ENCODE data around the gene TMEM255A.
A peak's percentile ranks its signal among the peaks of the same experiment; 100 is the strongest.

TMEM255A gene

DNA sequence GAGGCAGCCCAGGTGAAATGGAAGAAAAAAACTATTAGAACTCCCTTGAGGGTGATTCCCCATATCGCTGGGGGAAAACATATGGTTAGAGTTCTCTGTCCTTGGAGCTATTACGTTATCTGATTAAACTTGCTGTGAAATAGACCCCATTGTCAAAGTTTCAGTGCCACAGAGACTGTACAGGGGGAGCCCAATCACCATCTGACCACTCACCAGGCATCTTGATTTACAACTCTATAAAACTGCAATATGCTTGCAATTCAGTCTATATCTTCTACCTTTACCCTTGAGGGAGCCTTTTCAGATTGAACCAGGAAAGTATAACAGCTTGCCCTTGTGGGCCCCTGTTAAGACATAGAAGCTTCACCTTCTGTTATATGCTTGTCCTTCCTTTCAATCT lies 18.2 kb downstream of the TMEM255A start:
- Mint-ChIP-seq H3K9me3 (no peaks in the 10 kb centered on the region), H3K27me3 (no peaks in the 10 kb centered on the region), H3K4me1 (peaks cover 4% of the 10 kb centered on the region), H3K36me3 (no peaks in the 10 kb centered on the region), H3K4me3 (no peak overlapping the region), H3K27ac (no peak overlapping the region)
- no peak for ATAC-seq

GRCh38 chrX:120291211-120291610 lies 20.1 kb downstream of the TMEM255A start:
- no peak overlapping the region for H3K27ac Mint-ChIP-seq
- no peak for ATAC-seq
- H3K27me3 Mint-ChIP-seq: no peaks in the 10 kb centered on the region
- H3K9me3 Mint-ChIP-seq: no peaks in the 10 kb centered on the region
- H3K4me3 Mint-ChIP-seq: no peak overlapping the region
- no peaks in the 10 kb centered on the region for H3K36me3 Mint-ChIP-seq
- H3K4me1 Mint-ChIP-seq: peaks cover 10% of the 10 kb centered on the region

DNA sequence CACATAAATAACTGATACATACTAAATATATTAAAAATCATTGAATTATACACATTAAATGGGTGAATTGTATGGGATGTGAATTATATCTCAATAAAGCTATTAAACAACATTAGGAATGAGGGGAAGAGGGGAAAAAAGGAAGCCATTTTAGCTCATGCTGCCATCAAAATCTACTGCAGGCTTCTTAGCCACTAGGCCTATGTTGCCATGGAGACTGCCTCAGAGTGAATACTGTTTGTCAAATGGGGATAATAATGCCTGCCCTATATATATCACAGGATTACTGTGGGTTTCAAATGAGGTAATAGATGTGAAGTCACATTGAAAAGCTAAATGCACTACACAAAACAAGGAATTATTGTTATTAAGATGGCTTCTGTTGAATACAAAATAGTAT lies 21.2 kb downstream of the TMEM255A start:
- no peaks in the 10 kb centered on the region for H3K9me3 Mint-ChIP-seq
- no peak for ATAC-seq
- H3K4me3 Mint-ChIP-seq: no peak overlapping the region
- H3K27me3 Mint-ChIP-seq: no peaks in the 10 kb centered on the region
- H3K4me1 Mint-ChIP-seq: peaks cover 10% of the 10 kb centered on the region
- no peak overlapping the region for H3K27ac Mint-ChIP-seq
- no peaks in the 10 kb centered on the region for H3K36me3 Mint-ChIP-seq

- Mint-ChIP-seq H3K4me3 (no peak overlapping the region), H3K27ac (no peak overlapping the region), H3K27me3 (no peaks in the 10 kb centered on the region), H3K36me3 (no peaks in the 10 kb centered on the region), H3K9me3 (no peaks in the 10 kb centered on the region), H3K4me1 (peaks cover 10% of the 10 kb centered on the region)
- ATAC-seq: no peak
Observed at GRCh38 chrX:120287513-120288112, 23.6 kb downstream of the TMEM255A start.

DNA sequence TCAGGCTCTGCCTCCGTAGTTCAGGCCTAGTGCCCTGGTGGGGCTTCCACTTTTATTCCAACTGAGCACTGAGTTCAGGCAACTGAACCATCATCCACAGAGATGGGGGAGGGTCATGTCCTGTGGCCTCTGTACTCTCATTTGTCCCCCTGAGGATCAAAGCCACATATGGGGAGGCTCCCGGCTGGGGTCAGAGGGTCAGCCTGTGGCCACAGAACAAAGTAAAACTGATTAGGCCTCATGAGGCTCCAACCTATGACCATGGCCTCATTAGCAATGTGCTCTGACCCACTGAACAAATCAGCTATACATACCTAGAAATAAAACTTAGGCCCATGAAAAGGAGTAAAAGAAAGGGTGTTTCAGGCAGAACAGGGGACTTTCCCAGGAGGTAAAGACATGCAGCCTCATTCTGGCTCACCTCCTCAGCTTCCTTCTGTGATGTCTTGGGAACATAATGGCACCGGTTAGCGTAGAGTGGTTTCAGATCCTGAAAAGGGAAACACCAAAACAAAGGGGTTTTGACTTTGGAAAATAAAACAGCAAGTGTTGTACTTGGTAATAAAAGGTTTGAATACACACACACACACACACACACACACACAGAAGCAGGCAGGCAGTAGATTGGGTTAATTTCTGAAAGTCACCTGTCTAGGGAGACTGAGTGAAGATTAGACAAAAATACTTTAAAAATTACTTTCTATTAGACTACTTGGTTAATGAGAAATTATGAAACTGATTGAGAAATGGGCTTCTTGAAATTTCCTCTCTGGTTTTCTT lies 24.3 kb downstream of the TMEM255A start:
- Mint-ChIP-seq H3K27ac (no peak overlapping the region), H3K4me3 (no peak overlapping the region), H3K9me3 (no peaks in the 10 kb centered on the region), H3K4me1 (peaks cover 10% of the 10 kb centered on the region), H3K36me3 (no peaks in the 10 kb centered on the region), H3K27me3 (no peaks in the 10 kb centered on the region)
- ATAC-seq: no peak

DNA sequence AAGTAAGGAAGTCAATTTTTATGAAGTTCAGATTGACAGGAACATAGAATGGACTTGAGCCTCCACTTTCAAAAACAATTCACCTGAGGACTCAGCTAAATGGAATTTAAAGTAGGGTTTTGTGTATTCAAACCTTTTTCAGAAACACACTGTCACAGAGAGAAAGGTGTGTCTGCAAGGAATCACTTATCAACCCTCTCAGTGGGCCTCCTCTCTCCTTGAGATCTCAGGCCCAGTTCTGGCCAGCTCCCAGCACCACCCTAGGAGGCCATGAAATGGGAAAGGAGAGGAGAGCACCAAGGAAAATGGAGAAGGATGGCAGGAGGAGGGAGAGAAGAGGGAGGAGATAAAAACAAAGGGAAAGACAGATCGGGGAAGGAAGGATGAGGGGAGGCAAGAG lies 28.6 kb downstream of the TMEM255A start:
- H3K36me3 Mint-ChIP-seq: no peaks in the 10 kb centered on the region
- H3K27me3 Mint-ChIP-seq: no peaks in the 10 kb centered on the region
- H3K27ac Mint-ChIP-seq: no peak overlapping the region
- no peak for ATAC-seq
- no peak overlapping the region for H3K4me3 Mint-ChIP-seq
- peaks cover 6% of the 10 kb centered on the region for H3K4me1 Mint-ChIP-seq
- no peaks in the 10 kb centered on the region for H3K9me3 Mint-ChIP-seq

GRCh38 chrX:120281761-120282160 lies 29.5 kb downstream of the TMEM255A start:
- Mint-ChIP-seq H3K9me3 (no peaks in the 10 kb centered on the region), H3K4me1 (peaks cover 3% of the 10 kb centered on the region), H3K4me3 (no peak overlapping the region), H3K36me3 (no peaks in the 10 kb centered on the region), H3K27ac (no peak overlapping the region), H3K27me3 (no peaks in the 10 kb centered on the region)
- ATAC-seq: no peak

DNA sequence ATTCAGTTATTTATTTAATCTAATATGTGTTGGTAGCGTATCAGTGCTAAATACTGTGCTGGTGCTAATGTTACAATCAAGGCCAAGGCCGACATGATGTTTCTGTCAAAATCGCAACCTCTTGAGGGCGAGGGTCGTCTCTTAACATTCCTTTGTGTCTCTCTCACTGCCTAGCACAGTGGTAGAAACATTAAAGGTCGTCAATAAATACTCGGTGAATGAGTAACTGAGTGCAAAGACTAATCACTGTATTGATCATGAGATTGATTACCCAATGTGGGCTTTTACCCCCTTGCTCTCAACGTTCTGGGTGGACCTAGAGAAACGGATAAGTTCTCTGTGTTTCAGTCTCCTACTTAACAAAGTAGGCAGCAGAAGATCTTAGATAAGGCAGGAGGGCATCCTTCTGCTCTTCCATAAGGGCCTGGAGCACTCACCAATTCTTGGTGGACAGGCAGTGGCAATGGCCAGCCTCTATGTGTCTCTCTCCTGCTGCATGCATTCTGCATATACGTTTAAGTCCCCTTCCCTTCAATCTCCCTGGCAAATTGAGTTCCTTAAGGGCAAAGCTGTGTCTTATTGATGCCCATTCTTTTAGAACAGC lies 30.1 kb downstream of the TMEM255A start:
- no peaks in the 10 kb centered on the region for H3K27me3 Mint-ChIP-seq

DNA sequence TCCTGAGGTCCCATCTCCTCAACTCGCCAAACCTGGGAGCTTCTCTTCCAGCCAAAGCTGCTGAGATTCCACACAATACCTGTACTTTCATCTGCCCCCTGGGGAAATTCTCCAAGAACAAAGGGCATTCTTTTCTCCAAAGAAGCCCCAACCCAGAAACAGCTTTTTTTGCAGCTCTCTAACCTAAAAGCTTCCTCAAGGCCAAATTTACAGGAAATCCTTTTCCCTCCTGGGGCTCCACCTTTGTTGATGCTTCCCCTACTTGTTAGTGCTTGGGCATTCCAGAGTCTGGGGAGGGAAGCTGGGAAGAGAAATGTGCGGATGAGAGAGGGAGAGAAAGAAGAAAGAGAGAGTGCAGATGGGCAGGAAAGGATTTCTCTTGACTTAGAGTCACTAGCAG lies 36.3 kb downstream of the TMEM255A start:
- Mint-ChIP-seq H3K27ac (no peak overlapping the region), H3K27me3 (no peaks in the 10 kb centered on the region), H3K4me1 (no peaks in the 10 kb centered on the region), H3K36me3 (no peaks in the 10 kb centered on the region), H3K9me3 (no peaks in the 10 kb centered on the region), H3K4me3 (no peak overlapping the region)
- ATAC-seq: no peak

More for the DNA sequence above, 30.1 kb downstream of the TMEM255A start:
- H3K27ac Mint-ChIP-seq: no peak overlapping the region
- H3K4me1 Mint-ChIP-seq: no peaks in the 10 kb centered on the region
- H3K9me3 Mint-ChIP-seq: no peaks in the 10 kb centered on the region
- no peak overlapping the region for H3K4me3 Mint-ChIP-seq
- no peak for ATAC-seq
- H3K36me3 Mint-ChIP-seq: no peaks in the 10 kb centered on the region

- Mint-ChIP-seq H3K27me3 (no peaks in the 10 kb centered on the region), H3K27ac (no peak overlapping the region), H3K9me3 (no peaks in the 10 kb centered on the region), H3K4me1 (no peaks in the 10 kb centered on the region), H3K36me3 (no peaks in the 10 kb centered on the region), H3K4me3 (no peak overlapping the region)
- ATAC-seq: no peak
Observed at GRCh38 chrX:120274145-120274544, 37.1 kb downstream of the TMEM255A start.

- Mint-ChIP-seq H3K4me3 (no peak overlapping the region), H3K27me3 (no peaks in the 10 kb centered on the region), H3K27ac (no peak overlapping the region), H3K4me1 (no peaks in the 10 kb centered on the region), H3K36me3 (no peaks in the 10 kb centered on the region), H3K9me3 (no peaks in the 10 kb centered on the region)
- no peak for ATAC-seq
Observed at GRCh38 chrX:120271218-120271617, 40.0 kb downstream of the TMEM255A start.

- no peak for ATAC-seq
- no peaks in the 10 kb centered on the region for H3K9me3 Mint-ChIP-seq
- H3K27ac Mint-ChIP-seq: no peak overlapping the region
- H3K27me3 Mint-ChIP-seq: no peaks in the 10 kb centered on the region
- H3K36me3 Mint-ChIP-seq: no peaks in the 10 kb centered on the region
- no peak overlapping the region for H3K4me3 Mint-ChIP-seq
- H3K4me1 Mint-ChIP-seq: no peaks in the 10 kb centered on the region
Observed at GRCh38 chrX:120270567-120270966, 40.7 kb downstream of the TMEM255A start.

- Mint-ChIP-seq H3K4me3 (no peak overlapping the region), H3K9me3 (no peaks in the 10 kb centered on the region), H3K36me3 (no peaks in the 10 kb centered on the region), H3K27ac (no peak overlapping the region), H3K4me1 (no peaks in the 10 kb centered on the region), H3K27me3 (no peaks in the 10 kb centered on the region)
- no peak for ATAC-seq
Observed at GRCh38 chrX:120269373-120270035, 41.8 kb downstream of the TMEM255A start.

DNA sequence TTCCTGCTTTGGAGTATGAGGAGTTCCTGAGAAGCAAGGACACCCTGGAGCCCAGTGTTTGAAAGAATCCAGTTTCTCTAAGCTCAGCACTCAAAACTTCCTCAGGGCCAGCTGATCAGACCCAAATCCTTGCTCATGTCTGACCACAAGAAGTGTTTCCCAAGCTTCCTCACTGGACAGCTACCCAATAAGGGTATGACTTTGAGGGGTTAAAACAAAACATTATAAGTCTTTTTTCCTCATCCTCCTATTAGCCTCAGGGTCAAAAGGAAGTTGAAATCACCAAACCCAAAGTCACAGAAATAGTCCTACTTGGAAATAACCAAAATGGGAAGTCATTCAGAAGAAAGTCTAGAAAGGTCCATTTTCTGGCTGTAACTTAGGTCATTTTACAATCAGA lies 46.9 kb downstream of the TMEM255A start:
- Mint-ChIP-seq H3K36me3 (no peaks in the 10 kb centered on the region), H3K27me3 (no peaks in the 10 kb centered on the region), H3K4me3 (no peak overlapping the region), H3K4me1 (peaks cover 9% of the 10 kb centered on the region), H3K27ac (no peak overlapping the region), H3K9me3 (no peaks in the 10 kb centered on the region)
- no peak for ATAC-seq

- no peaks in the 10 kb centered on the region for H3K9me3 Mint-ChIP-seq
- peaks cover 9% of the 10 kb centered on the region for H3K4me1 Mint-ChIP-seq
- ATAC-seq: no peak
- no peak overlapping the region for H3K4me3 Mint-ChIP-seq
- no peaks in the 10 kb centered on the region for H3K36me3 Mint-ChIP-seq
- no peaks in the 10 kb centered on the region for H3K27me3 Mint-ChIP-seq
- H3K27ac Mint-ChIP-seq: peak overlapping the region; percentile 68
Observed at GRCh38 chrX:120262859-120263708, 48.2 kb downstream of the TMEM255A start.
